ENCODE measurements around the gene SIMC1. TPM values are rescaled to one million over a fixed set of nuclear protein-coding genes. Genes with fewer than 3 reads are reported as not detected.

SIMC1 gene
- total RNA-seq, 1 donor from 2014 or later, result 10.9 TPM

GRCh38 chr5:176360894-176361436 is 122.7 kb downstream of the SIMC1 start:
- Histone ChIP-seq H3K27me3 (peaks cover 44% of the 10 kb centered on the region), H3K36me3 (no peaks in the 10 kb centered on the region), H3K4me1 (peaks cover 3% of the 10 kb centered on the region), H3K79me2 (ENCODE audit: low read depth) (peaks cover 54% of the 10 kb centered on the region), H3K9me3 (ENCODE audit: low read depth) (no peaks in the 10 kb centered on the region), H3F3A (ENCODE audit: low read depth) (no peaks in the 10 kb centered on the region), H3K4me3 (peak overlapping the region; percentile 90), H4K20me1 (ENCODE audit: low read depth) (peaks cover 49% of the 10 kb centered on the region), H3K4me2 (peak overlapping the region; percentile 75), H2AFZ (replicated peaks) (peak overlapping the region; percentile 82), H3K27ac (no peak overlapping the region), H3K9ac (peak overlapping the region; percentile 84)
- Mint-ChIP-seq H3K27me3 (ENCODE audit: insufficient read depth, low read depth) (peaks cover 8% of the 10 kb centered on the region), H3K4me1 (peaks cover 7% of the 10 kb centered on the region), H3K36me3 (peaks cover 14% of the 10 kb centered on the region), H3K4me3 (peak overlapping the region; percentile 97), H3K27ac (peak overlapping the region; percentile 74), H3K9me3 (no peaks in the 10 kb centered on the region)
- TF ChIP-seq EZH2phosphoT487 (IDR thresholded peaks at IDR 0.05) (no peak), EZH2 (IDR thresholded peaks at IDR 0.05) (no peak)
- TF ChIP-seq, protein P1, sequence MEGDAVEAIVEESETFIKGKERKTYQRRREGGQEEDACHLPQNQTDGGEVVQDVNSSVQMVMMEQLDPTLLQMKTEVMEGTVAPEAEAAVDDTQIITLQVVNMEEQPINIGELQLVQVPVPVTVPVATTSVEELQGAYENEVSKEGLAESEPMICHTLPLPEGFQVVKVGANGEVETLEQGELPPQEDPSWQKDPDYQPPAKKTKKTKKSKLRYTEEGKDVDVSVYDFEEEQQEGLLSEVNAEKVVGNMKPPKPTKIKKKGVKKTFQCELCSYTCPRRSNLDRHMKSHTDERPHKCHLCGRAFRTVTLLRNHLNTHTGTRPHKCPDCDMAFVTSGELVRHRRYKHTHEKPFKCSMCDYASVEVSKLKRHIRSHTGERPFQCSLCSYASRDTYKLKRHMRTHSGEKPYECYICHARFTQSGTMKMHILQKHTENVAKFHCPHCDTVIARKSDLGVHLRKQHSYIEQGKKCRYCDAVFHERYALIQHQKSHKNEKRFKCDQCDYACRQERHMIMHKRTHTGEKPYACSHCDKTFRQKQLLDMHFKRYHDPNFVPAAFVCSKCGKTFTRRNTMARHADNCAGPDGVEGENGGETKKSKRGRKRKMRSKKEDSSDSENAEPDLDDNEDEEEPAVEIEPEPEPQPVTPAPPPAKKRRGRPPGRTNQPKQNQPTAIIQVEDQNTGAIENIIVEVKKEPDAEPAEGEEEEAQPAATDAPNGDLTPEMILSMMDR (IDR thresholded peaks at IDR 0.05), result no peak
- DNase-seq (ENCODE audit: low spot score), result no peak

GRCh38 chr5:176361437-176362232 is 123.4 kb downstream of the SIMC1 start, which contains the start of gene KIAA1191:
KIAA1191 (minus strand) TSS chr5:176361764; CDS start chr5:176359508, 2,256 bp downstream.
- Histone ChIP-seq H2AFZ (replicated peaks) (peak within 1 kb of the TSS; percentile 82), H3K36me3 (no peaks in the 10 kb centered on the region), H3K9me3 (ENCODE audit: low read depth) (no peaks in the 10 kb centered on the region), H3K4me2 (peak within 1 kb of the TSS; percentile 75), H3K27ac (no peak within 1 kb of the TSS), H3K27me3 (peaks cover 50% of the 10 kb centered on the region), H3K79me2 (ENCODE audit: low read depth) (peaks cover 47% of the 10 kb centered on the region), H4K20me1 (ENCODE audit: low read depth) (peaks cover 43% of the 10 kb centered on the region), H3F3A (ENCODE audit: low read depth) (no peaks in the 10 kb centered on the region), H3K4me3 (peak within 1 kb of the TSS; percentile 90), H3K4me1 (no peaks in the 10 kb centered on the region), H3K9ac (peak within 1 kb of the TSS; percentile 84)
- peak; percentile 92 for DNase-seq (ENCODE audit: low spot score)
- peak within 1 kb of the TSS; percentile 97 for H3K4me3 Mint-ChIP-seq
- TF ChIP-seq, protein P1 (IDR thresholded peaks at IDR 0.05), result peak; percentile 10
- TF ChIP-seq EZH2phosphoT487 (IDR thresholded peaks at IDR 0.05) (peak; percentile 52), EZH2 (IDR thresholded peaks at IDR 0.05) (no peak)
- peak within 1 kb of the TSS; percentile 96 for H3K27ac Mint-ChIP-seq
- H3K27me3 Mint-ChIP-seq (ENCODE audit: insufficient read depth, low read depth), result peaks cover 8% of the 10 kb centered on the region
- H3K9me3 Mint-ChIP-seq, result no peaks in the 10 kb centered on the region
- peaks cover 13% of the 10 kb centered on the region for H3K36me3 Mint-ChIP-seq
- H3K4me1 Mint-ChIP-seq, result peaks cover 8% of the 10 kb centered on the region

DNA sequence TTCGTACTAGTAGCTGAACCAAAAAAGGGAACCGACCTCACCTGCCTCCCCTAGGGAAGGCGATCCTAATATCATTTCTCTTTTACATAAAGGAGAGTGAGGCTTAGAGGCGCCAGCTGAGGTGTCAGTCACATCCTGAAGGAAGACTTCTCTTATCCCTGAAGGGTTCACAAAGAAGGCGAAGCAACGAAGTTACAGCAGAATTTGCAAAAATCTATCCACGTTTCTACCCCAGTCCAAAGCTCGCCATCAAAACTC is 123.9 kb downstream of the SIMC1 start:
- H3K79me2 ChIP-seq (ENCODE audit: low read depth), result peaks cover 42% of the 10 kb centered on the region
- DNase-seq (ENCODE audit: low spot score), result no peak
- H3F3A ChIP-seq (ENCODE audit: low read depth), result no peaks in the 10 kb centered on the region
- no peak overlapping the region for H3K27ac ChIP-seq
- H3K4me2 ChIP-seq, result peak overlapping the region; percentile 75
- Mint-ChIP-seq H3K4me1 (peaks cover 10% of the 10 kb centered on the region), H3K36me3 (peaks cover 14% of the 10 kb centered on the region), H3K27ac (no peak overlapping the region), H3K4me3 (peak overlapping the region; percentile 97), H3K27me3 (ENCODE audit: insufficient read depth, low read depth) (peaks cover 8% of the 10 kb centered on the region), H3K9me3 (no peaks in the 10 kb centered on the region)
- TF ChIP-seq EZH2 (IDR thresholded peaks at IDR 0.05) (no peak), EZH2phosphoT487 (IDR thresholded peaks at IDR 0.05) (peak; percentile 47)
- TF ChIP-seq, protein P1 (IDR thresholded peaks at IDR 0.05), result no peak
- H3K4me3 ChIP-seq, result peak overlapping the region; percentile 90
- peaks cover 56% of the 10 kb centered on the region for H3K27me3 ChIP-seq
- H3K9ac ChIP-seq, result no peak overlapping the region
- no peaks in the 10 kb centered on the region for H3K9me3 ChIP-seq (ENCODE audit: low read depth)
- H2AFZ ChIP-seq (replicated peaks), result peak overlapping the region; percentile 82
- peaks cover 41% of the 10 kb centered on the region for H4K20me1 ChIP-seq (ENCODE audit: low read depth)
- no peaks in the 10 kb centered on the region for H3K36me3 ChIP-seq
- no peaks in the 10 kb centered on the region for H3K4me1 ChIP-seq
